Effector memory CD8-positive, alpha-beta T cell (primary cell): Measurements from ENCODE around the gene PLEKHF1.
A peak's percentile ranks its signal among the peaks of the same experiment; 100 is the strongest.

ENCODE experiments used
- ATAC-seq: fragments of 150-1000 bp; cut with Tn5 transposase; replicated peaks from 2 replicates; pipeline ENCODE4 v1.10.0; 2021; ENCODE audit warnings: mild to moderate bottlenecking, moderate library complexity
- DNase-seq, 3 experiments: peaks; one replicate each; pipeline ENCODE4 v3.0.0; 2021
- H3K27ac Mint-ChIP-seq, 2 donors: one replicate each; pipeline ENCODE4 v1.8.0; 2022; ENCODE audit warnings: mild to moderate bottlenecking in 2 of 2, mixed read lengths in 2 of 2, moderate library complexity in 2 of 2
- H3K27me3 Mint-ChIP-seq, 2 donors: one replicate each; pipeline ENCODE4 v1.8.0; 2022; ENCODE audit warnings: mixed read lengths in 2 of 2
- H3K36me3 Mint-ChIP-seq: one replicate; pipeline ENCODE4 v1.8.0; 2022; ENCODE audit warnings: mild to moderate bottlenecking, moderate library complexity, mixed read lengths; ENCODE audit not compliant: insufficient read depth
- H3K4me1 Mint-ChIP-seq, 2 donors: one replicate each; pipeline ENCODE4 v1.8.0; 2022; ENCODE audit warnings: low read depth in 2 of 2, mixed read lengths in 2 of 2
- H3K4me3 Mint-ChIP-seq, 2 donors: one replicate each; pipeline ENCODE4 v1.8.0; 2022; ENCODE audit warnings: mild to moderate bottlenecking in 2 of 2, mixed read lengths in 2 of 2, moderate library complexity in 2 of 2
- H3K9me3 Mint-ChIP-seq, 2 donors: one replicate each; pipeline ENCODE4 v1.8.0; 2022; ENCODE audit warnings: mixed read lengths in 2 of 2

Gene PLEKHF1

DNA sequence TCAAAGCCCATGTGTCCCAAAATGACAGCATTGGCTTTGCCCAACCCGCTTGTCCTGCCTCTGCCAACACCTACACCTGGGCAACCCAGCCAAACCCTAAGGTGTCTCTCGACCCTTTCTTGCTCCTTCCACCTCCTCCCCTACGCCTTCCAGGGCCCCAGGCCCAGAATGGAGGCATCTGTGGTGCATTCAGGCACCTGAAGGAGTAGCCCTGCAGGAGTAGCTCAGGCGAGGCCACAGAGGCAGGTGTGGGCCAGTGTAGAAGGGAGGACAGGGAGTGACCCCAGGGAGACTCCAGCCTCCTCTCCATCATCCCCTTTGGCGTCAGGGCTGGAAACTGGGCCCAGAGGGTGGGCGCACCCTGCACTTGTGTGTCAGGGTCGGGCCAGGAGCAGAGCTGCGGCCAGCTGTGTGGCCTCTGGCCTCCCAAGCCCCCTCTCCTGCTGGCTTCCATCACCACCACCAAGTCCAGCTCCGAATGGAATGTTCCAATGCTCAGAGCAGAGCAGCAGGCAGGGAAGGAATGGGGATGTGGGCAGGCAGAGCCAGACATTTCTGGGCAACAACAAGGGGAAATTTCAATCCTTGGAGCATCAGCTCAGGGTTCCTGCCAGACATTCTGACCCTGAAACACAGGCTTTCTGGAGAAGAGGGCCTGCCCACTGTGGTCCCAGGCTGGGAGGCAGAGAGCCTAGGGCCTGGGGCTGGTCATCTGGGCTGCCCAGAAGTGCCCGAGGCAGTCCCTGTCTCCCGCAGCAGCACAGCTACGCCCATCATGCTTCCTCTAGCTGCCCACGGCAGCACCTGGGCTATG is 16.4 kb downstream of the PLEKHF1 start:
- Mint-ChIP-seq H3K4me1 (peaks cover 65 to 69% of the 10 kb centered on the region in 2 donors), H3K4me3 (peak overlapping the region; percentile 81 to 84), H3K27me3 (no peaks in the 10 kb centered on the region), H3K9me3 (no peaks in the 10 kb centered on the region), H3K36me3 (peaks cover 43% of the 10 kb centered on the region), H3K27ac (peak overlapping the region; percentile 92 to 95)
- ATAC-seq (no peak), DNase-seq (no peak)

DNA sequence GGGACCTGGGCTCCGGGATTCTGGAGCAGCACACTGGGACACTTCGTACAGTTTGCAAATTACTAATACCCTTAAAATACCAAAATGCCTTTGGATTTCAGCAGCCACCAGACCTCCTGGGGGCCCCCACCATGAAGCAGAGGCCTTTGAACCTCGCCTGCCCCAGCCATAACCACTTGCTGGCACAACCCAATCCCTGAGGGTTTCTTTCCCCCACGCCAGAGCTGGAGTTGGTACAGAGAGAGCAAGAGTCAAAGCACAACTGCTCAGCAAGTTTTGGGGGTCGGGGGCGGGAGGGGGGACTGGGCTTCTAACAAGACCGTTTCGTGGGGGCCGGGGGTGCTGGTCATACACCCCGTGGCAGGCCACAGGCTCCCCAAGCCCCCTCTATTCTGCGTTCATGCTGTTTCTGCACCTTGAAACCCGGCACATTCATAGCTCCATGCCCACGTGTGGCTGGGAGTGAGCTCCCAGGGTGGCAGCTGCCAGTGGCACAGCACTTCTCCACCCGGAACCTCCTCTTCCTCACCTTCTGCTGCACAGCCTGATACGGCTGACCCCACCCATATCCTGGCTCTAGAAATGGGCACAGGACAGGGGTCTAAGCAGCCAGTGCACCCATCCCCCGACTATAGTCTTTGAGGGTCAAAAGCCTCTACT is 17.1 kb downstream of the PLEKHF1 start:
- ATAC-seq (no peak), DNase-seq (no peak)
- Mint-ChIP-seq H3K4me1 (peaks cover 63 to 67% of the 10 kb centered on the region in 2 donors), H3K4me3 (peak overlapping the region in 1 of 2 donors; percentile 21), H3K27me3 (no peaks in the 10 kb centered on the region), H3K36me3 (peaks cover 39% of the 10 kb centered on the region), H3K27ac (peak overlapping the region in 1 of 2 donors; percentile 95), H3K9me3 (no peaks in the 10 kb centered on the region)

DNA sequence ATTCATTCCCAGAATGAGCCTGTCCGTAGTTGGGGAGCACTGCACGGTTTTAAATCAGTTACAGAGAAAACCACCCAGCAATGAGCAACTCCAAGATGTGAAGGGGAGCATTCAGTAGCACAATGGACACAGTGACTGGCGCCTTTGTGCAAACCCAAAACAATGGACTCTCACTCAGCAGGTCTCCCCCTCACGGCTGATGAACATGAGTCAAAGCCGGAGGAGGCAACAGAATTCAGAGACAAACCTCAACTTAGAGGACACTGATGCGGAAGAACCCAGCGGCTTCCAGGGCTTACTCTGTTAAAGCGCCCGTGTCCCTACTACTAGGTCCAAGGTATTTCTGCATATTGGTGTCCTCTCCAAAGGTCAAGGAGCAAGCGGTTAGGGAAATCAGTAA is 17.7 kb downstream of the PLEKHF1 start:
- peak overlapping the region in 1 of 2 donors; percentile 21 for H3K4me3 Mint-ChIP-seq
- DNase-seq (no peak), ATAC-seq (no peak)
- H3K27ac Mint-ChIP-seq = no peak overlapping the region
- no peaks in the 10 kb centered on the region for H3K27me3 Mint-ChIP-seq
- H3K9me3 Mint-ChIP-seq = no peaks in the 10 kb centered on the region
- H3K4me1 Mint-ChIP-seq = peaks cover 60 to 62% of the 10 kb centered on the region in 2 donors
- peaks cover 35% of the 10 kb centered on the region for H3K36me3 Mint-ChIP-seq

DNA sequence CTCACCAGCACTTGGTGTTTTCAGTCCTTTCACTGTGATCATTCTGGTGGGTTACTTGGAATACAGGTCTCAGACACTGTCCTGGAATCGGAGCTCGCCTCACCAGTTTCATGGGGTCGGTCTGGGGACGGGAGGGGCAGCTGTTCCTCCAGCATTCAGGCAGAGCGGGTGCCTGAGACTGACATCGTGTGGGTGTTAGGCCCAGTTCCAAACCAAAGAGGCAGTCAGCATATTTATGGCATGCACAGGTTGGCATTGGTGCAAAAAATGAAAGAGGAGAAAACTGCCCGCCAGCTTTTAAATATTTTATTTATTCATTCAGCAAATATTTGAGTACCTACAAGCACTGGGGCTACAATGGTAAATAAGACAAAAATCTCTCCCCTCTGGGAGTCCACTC is 20.1 kb downstream of the PLEKHF1 start:
- Mint-ChIP-seq H3K27ac (no peak overlapping the region), H3K4me3 (no peak overlapping the region), H3K4me1 (peaks cover 49 to 51% of the 10 kb centered on the region in 2 donors)

DNA sequence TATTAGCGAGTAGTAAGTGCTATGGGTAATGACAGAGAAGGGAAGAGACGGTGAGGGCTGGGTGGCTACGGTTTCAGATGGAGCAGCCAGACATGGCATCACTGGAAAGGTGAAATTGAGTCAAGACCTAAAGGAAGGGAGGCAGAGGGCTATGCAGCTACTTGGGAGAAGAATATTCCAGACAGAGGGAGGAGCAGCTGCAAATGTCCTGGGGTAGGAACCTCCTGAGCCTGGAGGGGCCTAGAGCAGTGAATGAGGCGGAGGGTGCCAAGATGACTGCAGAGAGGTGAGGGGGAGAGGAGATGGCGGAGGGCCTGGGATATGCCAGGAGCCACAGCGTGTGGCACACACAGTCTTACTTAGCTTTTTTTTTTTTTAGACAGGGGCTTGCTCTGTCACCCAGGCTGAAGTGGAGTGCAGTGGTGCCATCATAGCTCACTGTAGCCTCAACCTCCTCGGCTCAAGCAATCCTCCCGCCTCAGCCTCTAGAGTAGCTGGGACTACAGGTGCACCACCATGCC is 21.1 kb downstream of the PLEKHF1 start:
- Mint-ChIP-seq H3K36me3 (peaks cover 12% of the 10 kb centered on the region), H3K27me3 (no peaks in the 10 kb centered on the region), H3K9me3 (peaks cover 0 to 3% of the 10 kb centered on the region in 2 donors), H3K4me3 (no peak overlapping the region), H3K4me1 (peaks cover 46 to 47% of the 10 kb centered on the region in 2 donors), H3K27ac (no peak overlapping the region)
- DNase-seq (no peak), ATAC-seq (no peak)

More for the DNA sequence above, 20.1 kb downstream of the PLEKHF1 start:
- Mint-ChIP-seq H3K36me3 (peaks cover 19% of the 10 kb centered on the region), H3K27me3 (no peaks in the 10 kb centered on the region), H3K9me3 (peaks cover 0 to 3% of the 10 kb centered on the region in 2 donors)
- ATAC-seq (no peak), DNase-seq (no peak)

DNA sequence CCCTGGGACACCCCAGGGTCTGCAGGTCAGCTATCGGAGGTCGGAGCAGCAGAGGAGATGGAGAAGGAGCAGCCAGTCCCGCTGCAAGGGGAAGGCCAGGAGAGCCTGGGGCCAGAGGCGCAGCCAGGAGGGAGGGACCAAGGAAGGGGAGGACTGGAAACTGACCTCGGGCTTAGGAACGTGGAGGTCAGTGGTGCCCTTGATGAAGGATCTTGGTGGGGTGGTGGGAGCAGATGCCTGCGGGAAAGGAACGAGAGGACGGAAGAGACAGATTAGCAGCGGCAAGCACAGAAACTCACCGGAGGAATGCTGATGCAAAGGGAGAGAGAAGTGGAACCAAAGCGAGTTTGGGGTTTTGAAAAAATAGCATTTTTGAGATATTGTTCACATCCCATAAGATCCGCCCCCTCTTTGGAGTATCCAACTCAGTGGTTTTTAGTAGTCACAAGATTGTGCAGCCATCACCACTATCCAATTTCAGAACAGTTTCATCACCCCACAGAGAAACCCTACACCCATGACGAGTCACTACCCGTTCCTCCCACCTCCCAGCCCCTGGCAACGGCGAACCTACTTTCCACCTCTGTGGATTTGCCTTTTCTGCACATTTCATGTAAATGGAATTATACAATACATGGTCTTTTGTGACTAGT is 22.1 kb downstream of the PLEKHF1 start:
- no peak overlapping the region for H3K27ac Mint-ChIP-seq
- peaks cover 7% of the 10 kb centered on the region for H3K36me3 Mint-ChIP-seq
- peaks cover 0 to 3% of the 10 kb centered on the region in 2 donors for H3K9me3 Mint-ChIP-seq
- H3K4me1 Mint-ChIP-seq = peaks cover 38 to 40% of the 10 kb centered on the region in 2 donors
- ATAC-seq (no peak), DNase-seq (no peak)
- H3K27me3 Mint-ChIP-seq = no peaks in the 10 kb centered on the region
- H3K4me3 Mint-ChIP-seq = no peak overlapping the region

DNA sequence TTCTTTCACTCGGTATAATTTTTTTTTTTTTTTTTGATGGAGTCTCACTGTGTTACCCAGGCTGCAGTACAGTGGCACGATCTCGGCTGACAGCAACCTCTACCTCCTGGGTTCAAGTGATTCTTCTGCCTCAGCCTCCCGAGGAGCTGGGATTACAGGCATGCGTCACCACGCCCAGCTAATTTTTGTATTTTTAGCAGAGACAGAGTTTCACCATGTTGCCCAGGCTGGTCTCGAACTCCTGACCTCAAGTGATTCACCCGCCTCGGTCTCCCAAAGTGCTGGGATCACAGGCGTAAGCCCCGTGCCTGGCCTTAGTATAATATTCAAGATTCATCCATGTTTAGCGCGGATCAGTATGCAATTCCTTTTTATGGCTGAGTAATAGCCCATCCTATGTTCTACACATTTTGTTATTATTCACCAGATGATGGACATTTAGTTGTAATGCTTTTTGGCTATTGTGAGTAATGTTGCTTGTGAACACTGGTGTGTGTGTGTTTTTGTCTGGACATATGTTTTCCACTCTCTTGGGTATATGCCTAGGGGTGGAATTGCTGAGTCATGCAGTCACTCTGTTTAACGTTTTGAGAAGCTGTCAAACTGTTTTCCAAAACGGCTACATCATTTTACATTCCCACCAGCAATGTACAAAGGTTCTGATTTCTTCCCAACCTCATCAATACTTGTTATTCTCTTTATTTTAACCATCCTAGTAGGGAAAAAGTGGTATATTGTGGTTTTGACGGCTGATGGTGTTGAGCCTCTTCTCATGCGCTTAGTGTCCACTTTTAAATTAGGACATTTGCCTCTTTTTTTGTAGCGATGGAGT is 22.9 kb downstream of the PLEKHF1 start:
- Mint-ChIP-seq H3K9me3 (peaks cover 0 to 3% of the 10 kb centered on the region in 2 donors), H3K27ac (no peak overlapping the region), H3K27me3 (no peaks in the 10 kb centered on the region), H3K36me3 (peaks cover 7% of the 10 kb centered on the region), H3K4me3 (no peak overlapping the region), H3K4me1 (peaks cover 31 to 34% of the 10 kb centered on the region in 2 donors)
- no peak for ATAC-seq
- DNase-seq = no peak

DNA sequence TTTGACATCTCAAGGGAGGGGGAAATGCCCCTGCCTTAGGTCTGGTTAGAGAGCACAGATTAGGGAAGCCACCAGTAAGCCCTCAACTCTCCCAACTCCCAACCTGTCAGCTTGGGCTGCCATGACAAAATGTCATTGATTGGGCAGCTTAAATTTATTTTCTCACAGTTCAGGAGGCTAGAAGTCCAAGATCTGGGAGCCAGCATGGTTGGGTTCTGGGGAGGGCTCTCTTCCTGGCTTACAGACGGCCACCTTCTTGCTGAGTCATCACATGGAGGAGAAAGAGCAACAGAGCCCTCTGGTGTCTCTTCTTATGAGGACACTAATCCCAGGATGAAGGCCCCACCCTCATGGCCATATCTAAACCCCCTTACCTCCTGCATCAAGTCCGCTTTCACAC is 25.6 kb downstream of the PLEKHF1 start:
- H3K4me1 Mint-ChIP-seq = peaks cover 35% of the 10 kb centered on the region in 2 donors
- DNase-seq (peak; percentile 56 to 64 (median 57)), ATAC-seq (peak; percentile 70)
- H3K27ac Mint-ChIP-seq = peak overlapping the region in 1 of 2 donors; percentile 73
- peaks cover 0 to 3% of the 10 kb centered on the region in 2 donors for H3K9me3 Mint-ChIP-seq
- H3K36me3 Mint-ChIP-seq = peaks cover 7% of the 10 kb centered on the region
- no peaks in the 10 kb centered on the region for H3K27me3 Mint-ChIP-seq
- no peak overlapping the region for H3K4me3 Mint-ChIP-seq

DNA sequence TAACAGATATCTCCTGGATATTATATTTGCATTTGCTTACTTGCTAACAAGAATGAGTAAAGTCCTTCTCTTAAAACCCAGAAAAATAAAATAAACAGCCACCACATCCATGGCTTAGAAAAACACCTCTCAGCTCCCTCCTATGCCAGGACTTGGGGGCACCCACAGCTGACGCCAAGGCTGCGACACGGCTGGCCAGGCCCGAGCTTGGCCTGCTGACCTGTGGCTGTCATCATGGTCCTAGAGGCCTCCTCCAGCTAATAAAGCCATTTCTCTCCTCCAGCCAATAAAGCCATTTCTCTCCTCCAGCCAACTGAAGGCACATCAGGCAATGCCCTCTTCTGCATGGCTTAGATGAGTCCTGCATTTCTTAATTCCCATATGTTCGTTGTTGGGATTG is 28.9 kb downstream of the PLEKHF1 start:
- H3K4me1 Mint-ChIP-seq = peaks cover 29 to 33% of the 10 kb centered on the region in 2 donors
- H3K36me3 Mint-ChIP-seq = peaks cover 4% of the 10 kb centered on the region
- peak overlapping the region; percentile 94 for H3K27ac Mint-ChIP-seq
- H3K9me3 Mint-ChIP-seq = peaks cover 0 to 3% of the 10 kb centered on the region in 2 donors
- no peak for DNase-seq
- no peaks in the 10 kb centered on the region for H3K27me3 Mint-ChIP-seq
- ATAC-seq = no peak
- H3K4me3 Mint-ChIP-seq = no peak overlapping the region

DNA sequence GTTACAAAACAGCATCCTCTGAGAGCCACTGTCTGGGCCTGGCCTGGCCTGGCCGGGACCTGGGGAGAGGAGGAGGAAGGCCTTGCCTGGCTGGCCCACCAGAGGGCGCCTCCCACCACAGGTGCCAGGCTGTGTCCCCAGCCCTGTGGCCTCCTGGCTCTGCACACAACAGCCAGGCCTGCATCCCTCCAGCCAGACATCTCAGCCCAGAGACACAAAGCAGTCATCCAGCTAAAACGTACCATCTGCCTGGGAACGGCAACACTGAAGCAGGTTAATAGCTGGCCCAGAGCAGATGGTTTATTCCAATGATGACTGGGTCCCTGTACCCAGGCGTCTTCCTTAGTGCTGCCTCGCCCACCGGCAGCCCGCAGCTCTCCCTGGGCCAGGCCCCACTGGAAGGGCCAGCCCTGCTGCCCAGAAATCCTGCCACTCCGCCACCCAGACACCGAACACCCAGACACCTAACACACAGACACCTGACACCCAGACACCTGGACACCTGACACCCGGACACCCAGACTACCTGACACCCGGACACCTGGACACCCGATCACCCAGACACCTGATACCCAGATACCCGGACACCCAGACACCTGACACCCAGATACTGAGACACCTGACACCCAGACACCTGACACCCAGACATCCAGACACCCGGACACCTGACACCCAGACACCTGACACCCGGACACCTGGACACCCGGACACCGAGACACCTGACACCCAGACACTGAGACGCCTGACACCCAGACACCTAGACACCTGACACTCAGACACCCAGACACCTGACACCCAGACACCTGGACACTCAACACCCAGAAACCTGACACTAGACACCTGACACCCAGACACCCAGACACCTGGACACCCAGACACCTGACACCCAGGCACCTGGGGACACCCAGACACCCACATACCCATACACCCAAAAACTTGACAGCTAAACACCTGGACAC is 29.7 kb downstream of the PLEKHF1 start:
- no peaks in the 10 kb centered on the region for H3K9me3 Mint-ChIP-seq
- peaks cover 24 to 27% of the 10 kb centered on the region in 2 donors for H3K4me1 Mint-ChIP-seq
- DNase-seq (peak; percentile 82 to 83 (median 82)), ATAC-seq (peak; percentile 96)
- H3K27ac Mint-ChIP-seq = peak overlapping the region; percentile 94
- H3K4me3 Mint-ChIP-seq = peak overlapping the region in 1 of 2 donors; percentile 32
- no peaks in the 10 kb centered on the region for H3K27me3 Mint-ChIP-seq
- H3K36me3 Mint-ChIP-seq = peaks cover 4% of the 10 kb centered on the region

DNA sequence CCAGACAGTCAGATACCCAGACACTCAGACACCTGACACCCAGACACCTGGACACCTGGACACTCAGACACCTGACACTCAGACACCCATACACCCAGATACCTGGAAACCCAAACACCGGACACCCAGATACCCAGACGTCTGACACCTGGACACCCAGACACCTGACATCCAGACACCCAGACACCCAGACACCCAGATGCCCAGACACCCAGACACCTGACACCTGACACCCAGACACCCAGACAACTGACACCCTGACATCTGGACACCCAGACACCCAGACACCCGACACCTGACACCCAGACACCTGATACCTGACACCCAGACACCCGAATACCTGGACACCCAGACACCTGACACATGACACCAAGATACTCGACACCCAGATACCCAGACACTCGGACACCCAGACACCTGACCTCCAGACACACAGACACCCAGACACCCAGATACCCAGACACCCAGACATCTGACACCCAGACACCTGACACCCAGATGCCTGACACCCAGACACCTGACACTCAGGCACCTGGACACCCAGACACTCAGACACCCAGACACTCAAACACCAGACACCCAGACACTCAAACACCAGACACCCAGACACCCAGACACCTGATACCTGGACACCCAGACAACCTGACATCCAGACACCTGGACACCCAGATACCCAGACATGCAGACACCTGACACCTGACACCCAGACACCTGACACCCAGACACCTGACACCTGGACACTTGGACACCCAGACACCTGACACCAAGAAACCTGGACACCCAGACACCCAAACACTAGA is 30.7 kb downstream of the PLEKHF1 start:
- Mint-ChIP-seq H3K4me1 (peaks cover 19 to 24% of the 10 kb centered on the region in 2 donors), H3K4me3 (peak overlapping the region in 1 of 2 donors; percentile 32), H3K9me3 (no peaks in the 10 kb centered on the region), H3K27ac (peak overlapping the region; percentile 94), H3K36me3 (no peaks in the 10 kb centered on the region), H3K27me3 (no peaks in the 10 kb centered on the region)
- DNase-seq (no peak), ATAC-seq (no peak)
